ENCODE data around the gene N4BP2L2. TPM values are rescaled to one million over a fixed set of nuclear protein-coding genes. Genes with fewer than 3 reads are reported as not detected.

N4BP2L2 gene
- total and polyA plus RNA-seq, 2 of the 13 experiments (the other 11 are each of a cell fraction or from before 2014, with no cell fraction given), result 58.9 to 81.2 TPM

DNA sequence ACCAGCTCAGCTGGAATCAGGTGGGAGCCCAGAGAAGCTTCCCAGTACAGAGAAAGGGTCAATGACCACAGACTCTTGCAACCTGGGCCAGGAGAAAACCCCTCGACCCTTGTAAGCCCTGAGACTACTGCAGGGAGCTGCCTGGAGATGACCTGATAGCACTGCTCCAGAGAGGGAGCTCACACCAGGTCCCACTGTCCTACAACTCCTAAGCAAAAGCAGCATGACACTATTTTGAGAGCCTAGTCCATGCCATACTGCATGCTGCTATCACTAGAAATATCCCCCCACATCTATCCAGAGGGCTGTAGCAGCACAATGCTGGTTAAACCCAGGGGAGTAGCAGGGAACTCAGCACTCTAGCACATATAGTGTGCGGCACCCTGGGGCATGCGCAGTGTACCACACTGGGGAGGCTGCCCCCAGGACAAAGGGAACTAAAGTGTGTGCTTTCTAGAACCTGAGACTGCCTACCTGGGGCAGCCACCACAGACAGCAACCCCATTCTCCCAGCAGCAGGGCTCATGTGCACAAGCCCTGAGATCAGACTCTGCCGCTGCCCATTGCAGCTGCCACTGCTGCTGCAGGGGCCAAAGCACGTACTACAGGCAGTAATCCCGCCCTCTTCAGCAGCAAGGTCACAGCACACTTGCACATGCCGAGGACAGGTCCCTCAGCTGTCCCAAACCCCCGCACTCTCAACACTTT, 83.6 kb downstream of the N4BP2L2 start (continued):
- TF ChIP-seq, protein P1, sequence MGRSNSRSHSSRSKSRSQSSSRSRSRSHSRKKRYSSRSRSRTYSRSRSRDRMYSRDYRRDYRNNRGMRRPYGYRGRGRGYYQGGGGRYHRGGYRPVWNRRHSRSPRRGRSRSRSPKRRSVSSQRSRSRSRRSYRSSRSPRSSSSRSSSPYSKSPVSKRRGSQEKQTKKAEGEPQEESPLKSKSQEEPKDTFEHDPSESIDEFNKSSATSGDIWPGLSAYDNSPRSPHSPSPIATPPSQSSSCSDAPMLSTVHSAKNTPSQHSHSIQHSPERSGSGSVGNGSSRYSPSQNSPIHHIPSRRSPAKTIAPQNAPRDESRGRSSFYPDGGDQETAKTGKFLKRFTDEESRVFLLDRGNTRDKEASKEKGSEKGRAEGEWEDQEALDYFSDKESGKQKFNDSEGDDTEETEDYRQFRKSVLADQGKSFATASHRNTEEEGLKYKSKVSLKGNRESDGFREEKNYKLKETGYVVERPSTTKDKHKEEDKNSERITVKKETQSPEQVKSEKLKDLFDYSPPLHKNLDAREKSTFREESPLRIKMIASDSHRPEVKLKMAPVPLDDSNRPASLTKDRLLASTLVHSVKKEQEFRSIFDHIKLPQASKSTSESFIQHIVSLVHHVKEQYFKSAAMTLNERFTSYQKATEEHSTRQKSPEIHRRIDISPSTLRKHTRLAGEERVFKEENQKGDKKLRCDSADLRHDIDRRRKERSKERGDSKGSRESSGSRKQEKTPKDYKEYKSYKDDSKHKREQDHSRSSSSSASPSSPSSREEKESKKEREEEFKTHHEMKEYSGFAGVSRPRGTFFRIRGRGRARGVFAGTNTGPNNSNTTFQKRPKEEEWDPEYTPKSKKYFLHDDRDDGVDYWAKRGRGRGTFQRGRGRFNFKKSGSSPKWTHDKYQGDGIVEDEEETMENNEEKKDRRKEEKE (IDR thresholded peaks at IDR 0.05), result no peak
- TF ChIP-seq JUNB (CRISPR knock-in tag; IDR thresholded peaks at IDR 0.05; ENCODE audit: borderline replicate concordance) (no peak), DNMT1 (CRISPR knock-in tag; IDR thresholded peaks at IDR 0.05) (no peak), HHEX (CRISPR knock-in tag; IDR thresholded peaks at IDR 0.05) (no peak), HOXD1 (CRISPR knock-in tag; IDR thresholded peaks at IDR 0.05) (no peak), ZNF816 (CRISPR knock-in tag; IDR thresholded peaks at IDR 0.05; ENCODE audit: borderline replicate concordance) (no peak), ZEB1 (IDR thresholded peaks at IDR 0.05; ENCODE audit: insufficient replicate concordance, low read depth) (no peak), HNF4A (CRISPR knock-in tag; IDR thresholded peaks at IDR 0.05) (peak; percentile 39; the same call in 1 of the 2 replicates), ZFP36L2 (CRISPR knock-in tag; IDR thresholded peaks at IDR 0.05) (no peak), ONECUT2 (CRISPR knock-in tag; IDR thresholded peaks at IDR 0.05) (no peak), ZNF235 (CRISPR knock-in tag; IDR thresholded peaks at IDR 0.05; ENCODE audit: borderline replicate concordance) (no peak), PITX1 (CRISPR knock-in tag; IDR thresholded peaks at IDR 0.05) (peak; percentile 87; the same call in 1 of the 2 replicates), POLR2A (IDR thresholded peaks at IDR 0.05; ENCODE audit: insufficient read depth in 1 of 2, low read depth in 2 of 2, low read length in 2 of 2) (peak; percentile 31 to 52; a peak in 3 of 4 replicates), CHD2 (IDR thresholded peaks at IDR 0.05; ENCODE audit: low read depth, low read length) (no peak), ZKSCAN8 (CRISPR knock-in tag; IDR thresholded peaks at IDR 0.05; ENCODE audit: borderline replicate concordance) (no peak), HOXA3 (CRISPR knock-in tag; IDR thresholded peaks at IDR 0.05) (peak; percentile 82; the same call in 1 of the 2 replicates), ZNF550 (CRISPR knock-in tag; IDR thresholded peaks at IDR 0.05; ENCODE audit: borderline replicate concordance) (no peak), SRSF1 (optimal IDR thresholded peaks at IDR 0.05; ENCODE audit: low read depth, low read length) (no peak), PLRG1 (conservative IDR thresholded peaks at IDR 0.05) (no peak), KDM6A (CRISPR knock-in tag; IDR thresholded peaks at IDR 0.05; ENCODE audit: low read depth) (no peak), CHCHD3 (CRISPR knock-in tag; IDR thresholded peaks at IDR 0.05) (no peak)
- TF ChIP-seq, protein P2, sequence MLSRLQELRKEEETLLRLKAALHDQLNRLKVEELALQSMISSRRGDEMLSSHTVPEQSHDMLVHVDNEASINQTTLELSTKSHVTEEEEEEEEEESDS (CRISPR knock-in tag; IDR thresholded peaks at IDR 0.05; ENCODE audit: borderline replicate concordance), result no peak
- TF ChIP-seq, protein P3, sequence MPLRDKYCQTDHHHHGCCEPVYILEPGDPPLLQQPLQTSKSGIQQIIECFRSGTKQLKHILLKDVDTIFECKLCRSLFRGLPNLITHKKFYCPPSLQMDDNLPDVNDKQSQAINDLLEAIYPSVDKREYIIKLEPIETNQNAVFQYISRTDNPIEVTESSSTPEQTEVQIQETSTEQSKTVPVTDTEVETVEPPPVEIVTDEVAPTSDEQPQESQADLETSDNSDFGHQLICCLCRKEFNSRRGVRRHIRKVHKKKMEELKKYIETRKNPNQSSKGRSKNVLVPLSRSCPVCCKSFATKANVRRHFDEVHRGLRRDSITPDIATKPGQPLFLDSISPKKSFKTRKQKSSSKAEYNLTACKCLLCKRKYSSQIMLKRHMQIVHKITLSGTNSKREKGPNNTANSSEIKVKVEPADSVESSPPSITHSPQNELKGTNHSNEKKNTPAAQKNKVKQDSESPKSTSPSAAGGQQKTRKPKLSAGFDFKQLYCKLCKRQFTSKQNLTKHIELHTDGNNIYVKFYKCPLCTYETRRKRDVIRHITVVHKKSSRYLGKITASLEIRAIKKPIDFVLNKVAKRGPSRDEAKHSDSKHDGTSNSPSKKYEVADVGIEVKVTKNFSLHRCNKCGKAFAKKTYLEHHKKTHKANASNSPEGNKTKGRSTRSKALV (CRISPR knock-in tag; IDR thresholded peaks at IDR 0.05), result no peak
